Heart left ventricle (tissue), 16 donors: ENCODE data around the gene OR2J1. TPM values are rescaled to one million over a fixed set of nuclear protein-coding genes. Genes with fewer than 3 reads are reported as not detected.
"Not testable (repeated sequence)": the region's sequence is repeated elsewhere in the genome, so short reads cannot be mapped to it uniquely, and the experiment has no call there.

Experiments
- ATAC-seq, 4 donors: fragments of 200-7000 bp; cut with Tn5 transposase; one replicate each; pipeline ENCODE4 v1.9.1; 2020 to 2022; ENCODE audit warnings: moderate library complexity in 4 of 4, mild to moderate bottlenecking in 3 of 4, moderate number of reproducible peaks in 1 of 4
- DNase-seq, 5 donors: peaks; one replicate each; pipeline ENCODE4 v3.0.0-alpha.2; 2020
- H3K27ac ChIP-seq, 12 donors: fragments of 200-600 bp; sonication (generic) in 4 of 12; one replicate each; pipeline versions ENCODE4 v1.5.0 to v1.8.0; 2016 to 2022; ENCODE audit warnings: mild to moderate bottlenecking in 2 of 12
- H3K27me3 ChIP-seq, 9 donors: fragments of 200-600 bp; sonication (generic) in 2 of 9; one replicate each; pipeline versions ENCODE4 v1.5.1 to v1.8.0; 2016 to 2022; ENCODE audit warnings: mild to moderate bottlenecking in 3 of 9
- H3K36me3 ChIP-seq, 9 donors: fragments of 200-600 bp; sonication (generic) in 2 of 9; one replicate each; pipeline versions ENCODE4 v1.5.0 to v1.8.0; 2018 to 2022; ENCODE audit warnings: mild to moderate bottlenecking in 2 of 9
- H3K4me1 ChIP-seq, 12 donors: fragments of 200-600 bp; sonication (generic) in 4 of 12; one replicate each; pipeline versions ENCODE4 v1.5.0 to v1.8.0; 2016 to 2022; ENCODE audit warnings: mild to moderate bottlenecking in 3 of 12
- H3K4me3 ChIP-seq, 12 donors: fragments of 200-600 bp; sonication (generic) in 4 of 12; one replicate each; pipeline versions ENCODE4 v1.5.0 to v1.8.0; 2017 to 2022; ENCODE audit warnings: mild to moderate bottlenecking in 9 of 12, moderate library complexity in 4 of 12
- H3K9me3 ChIP-seq, 12 donors: fragments of 200-600 bp; sonication (generic) in 4 of 12; one replicate each; pipeline versions ENCODE4 v1.5.0 to v1.8.0; 2016 to 2022; ENCODE audit warnings: mild to moderate bottlenecking in 1 of 12
- POLR2A ChIP-seq, 2 donors: fragments of 450-650 bp; IDR thresholded peaks; one replicate each; pipeline ENCODE4 v1.6.1; 2017; ENCODE audit warnings: antibody characterized with exemption in 2 of 2, mild to moderate bottlenecking in 2 of 2, moderate library complexity in 2 of 2
- WGBS, 4 donors: extraction: QIAGEN DNeasy Blood & Tissue Kit in 2 of 4; methylation state at CpG; one replicate each; pipeline versions ENCODE4 v1.1.5 to v1.1.7; 2013 to 2018; 5-methylcytosine and 5-hydroxymethylcytosine counted together
- intact Hi-C, 10 donors: fragments of 100-400 bp; cut with DNase I; formaldehyde crosslinking; loops; one replicate each; pipeline versions ENCODE4 v1.11.1 to v1.14.2; 2022
- polyA plus RNA-seq, 2 donors: library from polyadenylated mRNA; stranded (reverse); fragments of 200-250 nt; gene quantifications; one replicate each; pipeline ENCODE4 v1.2.3, GENCODE V29; 2013
- total RNA-seq, 9 donors: library from RNA; depleted of rRNA in 2 of 9; stranded (reverse); fragments of >200 nt in 2 of 9; fragmentation: NEBNext Ultra II Directional in 3 of 9; extraction: Animal tissue kit (Norgen Biotek cat#: 25700) in 3 of 9; gene quantifications; one replicate each; pipeline versions ENCODE4 v1.1.0 to v1.2.4, GENCODE V29; 2016 to 2023
- TF ChIP-seq, protein P1 (sequence below), 12 donors: fragments of 200-600 bp; sonication (generic) in 4 of 12; IDR thresholded peaks; one replicate each; pipeline versions ENCODE4 v1.5.0 to v1.8.0; 2018 to 2022; ENCODE audit warnings: antibody characterized with exemption in 12 of 12, mild to moderate bottlenecking in 5 of 12
- donor health status: ischemic (EF 13 %, LVEDD 7.1; RV severe dilation, severe dysfunction).
- donor health status: healthy with polysubstance abuse.
- donor health status: DM: no; HTN: yes; CAD: no.
- donor health status: DM: no; HTN: no; CAD: no.
- donor health status: ischemic (EF 25% LVEDD 6.9; RV normal size, moderate dysfunction).
- donor health status: ischemic (EF 25% LVEDD 5.7; RV mildly dilated, moderate dysfunction).
- donor health status: healthy.
- donor health status: DM: yes; HTN: yes; CAD: no.
- donor health status: ischemic (EF 35%, LVEDD 5.7; RV mildly dilated, moderate dysfunction).
- donor health status: nonischemic (EF 11% LVEDD 7.7; RV severe dilation, severe dysfunction).
- donor health status: DM: yes; HTN: yes; CAD: no.
- donor health status: PGD.
- donor health status: ischemic (EF 29% LVEDD 5.4; RV normal size, mild dysfunction).
- donor health status: nonischemic (EF 23%, LVEDD 6.1; RV moderate dilation, normal function).

The OR2J1 gene
- total and polyA plus RNA-seq, 11 donors, result not detected

DNA sequence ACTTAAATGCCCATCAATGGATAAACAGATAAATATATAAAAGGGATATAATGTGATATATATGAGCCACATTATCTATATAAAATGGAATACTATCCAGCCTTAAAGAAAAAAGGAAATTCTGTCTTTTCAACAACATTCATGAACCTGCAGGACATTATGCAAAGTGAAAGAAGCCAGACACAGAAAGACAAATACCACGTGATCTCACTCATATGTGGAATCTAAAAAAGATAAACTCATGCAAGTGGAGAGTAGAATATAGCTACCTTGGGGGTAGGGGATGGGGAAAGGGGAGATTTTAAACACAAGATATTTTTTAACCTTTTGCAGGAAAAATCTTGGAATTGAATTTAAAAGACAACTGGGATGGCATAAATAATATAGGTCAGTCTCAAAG, 1.5 kb upstream of the OR2J1 start:
- TF ChIP-seq POLR2A (IDR thresholded peaks at IDR 0.05), result no peak
- TF ChIP-seq, protein P1, sequence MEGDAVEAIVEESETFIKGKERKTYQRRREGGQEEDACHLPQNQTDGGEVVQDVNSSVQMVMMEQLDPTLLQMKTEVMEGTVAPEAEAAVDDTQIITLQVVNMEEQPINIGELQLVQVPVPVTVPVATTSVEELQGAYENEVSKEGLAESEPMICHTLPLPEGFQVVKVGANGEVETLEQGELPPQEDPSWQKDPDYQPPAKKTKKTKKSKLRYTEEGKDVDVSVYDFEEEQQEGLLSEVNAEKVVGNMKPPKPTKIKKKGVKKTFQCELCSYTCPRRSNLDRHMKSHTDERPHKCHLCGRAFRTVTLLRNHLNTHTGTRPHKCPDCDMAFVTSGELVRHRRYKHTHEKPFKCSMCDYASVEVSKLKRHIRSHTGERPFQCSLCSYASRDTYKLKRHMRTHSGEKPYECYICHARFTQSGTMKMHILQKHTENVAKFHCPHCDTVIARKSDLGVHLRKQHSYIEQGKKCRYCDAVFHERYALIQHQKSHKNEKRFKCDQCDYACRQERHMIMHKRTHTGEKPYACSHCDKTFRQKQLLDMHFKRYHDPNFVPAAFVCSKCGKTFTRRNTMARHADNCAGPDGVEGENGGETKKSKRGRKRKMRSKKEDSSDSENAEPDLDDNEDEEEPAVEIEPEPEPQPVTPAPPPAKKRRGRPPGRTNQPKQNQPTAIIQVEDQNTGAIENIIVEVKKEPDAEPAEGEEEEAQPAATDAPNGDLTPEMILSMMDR (IDR thresholded peaks at IDR 0.05), result no peak
- DNase-seq (no peak), ATAC-seq (no peak)
- WGBS, 4 donors, result 48 to 63% (median 53%) methylated on average over 1 of the region's 1 CpG
- no peaks in the 10 kb centered on the region for H3K36me3 ChIP-seq
- intact Hi-C loops, result no loop called here
- H3K4me1 ChIP-seq, result no peaks in the 10 kb centered on the region
- H3K4me3 ChIP-seq, result no peak overlapping the region
- no peak overlapping the region for H3K27ac ChIP-seq
- no peaks in the 10 kb centered on the region for H3K27me3 ChIP-seq
- no peaks in the 10 kb centered on the region for H3K9me3 ChIP-seq

GRCh38 chr6:29107758-29108157, 8.5 kb downstream of the OR2J1 start, which contains the start of gene OR2J3:
OR2J3 (plus strand) TSS chr6:29108058; CDS start chr6:29111891, 3,833 bp downstream.
- Histone ChIP-seq H3K9me3 (peaks cover 0 to 3% (median 0%) of the 10 kb centered on the region in 12 donors), H3K36me3 (no peaks in the 10 kb centered on the region), H3K4me3 (no peak within 1 kb of the TSS), H3K27ac (no peak within 1 kb of the TSS), H3K4me1 (no peaks in the 10 kb centered on the region), H3K27me3 (peaks cover 0 to 6% (median 0%) of the 10 kb centered on the region in 9 donors)
- TF ChIP-seq, protein P1 (IDR thresholded peaks at IDR 0.05), result no peak
- TF ChIP-seq POLR2A (IDR thresholded peaks at IDR 0.05), result no peak
- intact Hi-C loops, result no loop called here
- 5 to 24% (median 14%) methylated on average over 1 of the region's 1 CpG for WGBS, 4 donors
- no peak for DNase-seq
- ATAC-seq, result no peak

- no peak for DNase-seq
- H3K27ac ChIP-seq, result no peak overlapping the region
- peaks cover 0 to 6% (median 0%) of the 10 kb centered on the region in 9 donors for H3K27me3 ChIP-seq
- intact Hi-C loops, result no loop called here
- TF ChIP-seq, protein P1 (IDR thresholded peaks at IDR 0.05), result no peak
- TF ChIP-seq POLR2A (IDR thresholded peaks at IDR 0.05), result no peak
- no peak for ATAC-seq
- no peaks in the 10 kb centered on the region for H3K9me3 ChIP-seq
- WGBS, 4 donors, result 70 to 73% (median 73%) methylated on average over 7 of the region's 7 CpGs
- no peaks in the 10 kb centered on the region for H3K4me1 ChIP-seq
- H3K4me3 ChIP-seq, result no peak overlapping the region
- no peaks in the 10 kb centered on the region for H3K36me3 ChIP-seq
Measured at GRCh38 chr6:29112135-29112534, 12.8 kb downstream of the OR2J1 start.

DNA sequence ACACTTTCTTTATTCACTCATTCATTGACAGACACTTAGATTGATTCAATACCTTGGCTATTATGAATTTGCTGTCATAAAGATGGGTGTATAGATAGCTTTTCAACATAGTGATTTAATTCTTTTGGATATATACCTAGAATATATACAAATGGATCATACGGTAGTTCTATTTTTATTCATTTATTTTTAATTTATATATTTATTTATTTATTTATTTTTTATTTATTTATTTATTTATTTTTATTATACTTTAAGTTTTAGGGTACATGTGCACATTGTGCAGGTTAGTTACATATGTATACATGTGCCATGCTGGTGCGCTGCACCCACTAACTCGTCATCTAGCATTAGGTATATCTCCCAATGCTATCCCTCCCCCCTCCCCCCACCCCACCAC, 15.7 kb downstream of the OR2J1 start:
- H3K4me1 ChIP-seq, H3K9me3 ChIP-seq, intact Hi-C loops, ATAC-seq, DNase-seq, H3K4me3 ChIP-seq, H3K27me3 ChIP-seq, H3K36me3 ChIP-seq, H3K27ac ChIP-seq: not testable (repeated sequence)
- WGBS, 4 donors, result 71 to 89% (median 87%) methylated on average over 1 to 3 of the region's 3 CpGs

DNA sequence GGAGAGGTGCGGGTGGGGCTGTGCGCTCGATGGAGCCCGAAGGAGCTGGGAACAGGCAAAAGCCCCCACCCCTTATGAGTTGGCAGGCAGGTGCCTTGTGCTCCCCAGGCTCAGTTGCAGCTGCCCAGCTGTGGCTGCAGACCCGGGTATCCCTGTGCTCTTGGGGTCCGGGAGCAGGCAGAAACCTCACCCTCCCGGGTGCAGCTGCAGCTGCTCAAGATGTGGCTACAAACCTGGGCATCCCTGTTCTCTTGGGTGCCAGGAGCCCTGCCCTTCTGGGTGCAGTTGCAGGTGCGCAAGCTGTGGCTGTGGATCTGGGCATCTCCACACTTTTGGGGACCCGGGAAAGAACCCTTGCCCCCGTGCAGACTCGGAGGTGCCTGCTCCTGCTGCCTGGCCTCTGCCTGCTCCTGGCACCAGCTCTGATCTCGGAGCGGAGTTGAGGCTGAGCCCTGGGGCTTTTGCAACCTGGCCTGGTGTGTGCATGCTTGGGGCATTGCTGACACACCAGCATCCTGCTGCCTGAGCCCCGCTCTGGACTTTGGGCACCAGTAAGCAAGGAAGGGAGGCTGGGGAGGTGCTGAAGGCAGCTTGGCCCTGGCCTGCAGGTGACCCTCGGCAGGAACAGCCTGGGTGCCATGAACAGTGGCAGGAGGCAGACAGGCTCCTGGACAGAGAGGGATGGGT, 30.2 kb downstream of the OR2J1 start:
- Histone ChIP-seq H3K36me3 (no peaks in the 10 kb centered on the region), H3K4me3 (no peak overlapping the region), H3K27ac (no peak overlapping the region), H3K4me1 (no peaks in the 10 kb centered on the region), H3K9me3 (no peaks in the 10 kb centered on the region), H3K27me3 (peaks cover 0 to 5% (median 0%) of the 10 kb centered on the region in 9 donors)
- no peak for ATAC-seq
- 74 to 87% (median 75%) methylated on average over 8 to 15 of the region's 15 CpGs for WGBS, 4 donors
- intact Hi-C loops, result no loop called here
- TF ChIP-seq, protein P1 (IDR thresholded peaks at IDR 0.05), result no peak
- TF ChIP-seq POLR2A (IDR thresholded peaks at IDR 0.05), result no peak
- no peak for DNase-seq
